Loucy (cell line): ENCODE results near the gene STX16.
A peak's percentile ranks its signal among the peaks of the same experiment; 100 is the strongest.

Experiments
- H2AFZ ChIP-seq: fragments of 200-600 bp; sonication (generic); 2 replicates; pipeline ENCODE4 v1.6.0; 2016; ENCODE audit warnings: antibody characterized with exemption, mild to moderate bottlenecking, low read length, moderate library complexity
- H3F3A ChIP-seq: fragments of 200-600 bp; 2 replicates; pipeline ENCODE4 v1.6.0; 2016; ENCODE audit warnings: antibody characterized with exemption, low read depth, mild to moderate bottlenecking
- H3K27me3 ChIP-seq: fragments of 200-600 bp; sonication (generic); 2 replicates; pipeline ENCODE4 v1.6.1; 2014; ENCODE audit warnings: low read length, mild to moderate bottlenecking; ENCODE audit not compliant: insufficient read depth, poor library complexity, severe bottlenecking
- H3K36me3 ChIP-seq: fragments of 200-600 bp; sonication (generic); 2 replicates; pipeline ENCODE4 v1.6.1; 2016; ENCODE audit warnings: low read length; ENCODE audit not compliant: insufficient read depth
- H3K4me1 ChIP-seq: fragments of 200-600 bp; sonication (generic); 2 replicates; pipeline ENCODE4 v1.5.1; 2014; ENCODE audit warnings: low read length, mild to moderate bottlenecking; ENCODE audit not compliant: insufficient read depth, poor library complexity, severe bottlenecking
- H3K4me2 ChIP-seq: fragments of 200-600 bp; sonication (generic); 2 replicates; pipeline ENCODE4 v1.6.0; 2014; ENCODE audit warnings: antibody characterized with exemption, low read length, low read depth, mild to moderate bottlenecking; ENCODE audit not compliant: poor library complexity, severe bottlenecking
- H3K4me3 ChIP-seq: fragments of 200-600 bp; sonication (generic); 2 replicates; pipeline ENCODE4 v1.5.1; 2014; ENCODE audit warnings: low read length, mild to moderate bottlenecking, mixed read lengths; ENCODE audit not compliant: poor library complexity, severe bottlenecking
- H3K79me2 ChIP-seq: fragments of 200-600 bp; sonication (generic); 2 replicates; pipeline ENCODE4 v1.6.1; 2014; ENCODE audit warnings: low read length; ENCODE audit not compliant: insufficient read depth
- H3K9ac ChIP-seq: fragments of 200-600 bp; sonication (generic); 2 replicates; pipeline ENCODE4 v1.6.0; 2014; ENCODE audit warnings: mild to moderate bottlenecking, low read depth, low read length, moderate library complexity; ENCODE audit not compliant: poor library complexity, severe bottlenecking
- H3K9me2 ChIP-seq: fragments of 200-600 bp; sonication (generic); replicated peaks from 2 replicates; pipeline ENCODE4 v1.6.1; 2016; ENCODE audit warnings: low read depth, low read length, mixed read lengths
- H3K9me3 ChIP-seq: fragments of 200-600 bp; sonication (generic); 2 replicates; pipeline ENCODE4 v1.6.1; 2014; ENCODE audit warnings: mild to moderate bottlenecking, antibody characterized with exemption, low read length, low read depth; ENCODE audit not compliant: insufficient read depth
- H4K20me1 ChIP-seq: fragments of 200-600 bp; sonication (generic); 2 replicates; pipeline ENCODE4 v1.6.0; 2014; ENCODE audit warnings: antibody characterized with exemption, low read length, mild to moderate bottlenecking; ENCODE audit not compliant: insufficient read depth, poor library complexity, severe bottlenecking
- EZH2phosphoT487 ChIP-seq: fragments of 200-600 bp; IDR thresholded peaks from 2 replicates; pipeline ENCODE4 v1.6.1; 2018; ENCODE audit warnings: antibody characterized with exemption, mild to moderate bottlenecking, moderate library complexity, borderline replicate concordance
- TF ChIP-seq, protein P1 (sequence below): fragments of 200-600 bp; sonication (generic); conservative IDR thresholded peaks from 2 replicates; pipeline ENCODE4 v1.5.1; 2014; ENCODE audit warnings: mild to moderate bottlenecking, antibody characterized with exemption, low read length

Gene STX16

GRCh38 chr20:58646257-58646656 lies 4.8 kb upstream of the STX16 start:
- H3K4me1 ChIP-seq: peaks cover 4% of the 10 kb centered on the region
- H3K9ac ChIP-seq: no peak overlapping the region
- no peak for TF ChIP-seq EZH2phosphoT487
- TF ChIP-seq, protein P1, sequence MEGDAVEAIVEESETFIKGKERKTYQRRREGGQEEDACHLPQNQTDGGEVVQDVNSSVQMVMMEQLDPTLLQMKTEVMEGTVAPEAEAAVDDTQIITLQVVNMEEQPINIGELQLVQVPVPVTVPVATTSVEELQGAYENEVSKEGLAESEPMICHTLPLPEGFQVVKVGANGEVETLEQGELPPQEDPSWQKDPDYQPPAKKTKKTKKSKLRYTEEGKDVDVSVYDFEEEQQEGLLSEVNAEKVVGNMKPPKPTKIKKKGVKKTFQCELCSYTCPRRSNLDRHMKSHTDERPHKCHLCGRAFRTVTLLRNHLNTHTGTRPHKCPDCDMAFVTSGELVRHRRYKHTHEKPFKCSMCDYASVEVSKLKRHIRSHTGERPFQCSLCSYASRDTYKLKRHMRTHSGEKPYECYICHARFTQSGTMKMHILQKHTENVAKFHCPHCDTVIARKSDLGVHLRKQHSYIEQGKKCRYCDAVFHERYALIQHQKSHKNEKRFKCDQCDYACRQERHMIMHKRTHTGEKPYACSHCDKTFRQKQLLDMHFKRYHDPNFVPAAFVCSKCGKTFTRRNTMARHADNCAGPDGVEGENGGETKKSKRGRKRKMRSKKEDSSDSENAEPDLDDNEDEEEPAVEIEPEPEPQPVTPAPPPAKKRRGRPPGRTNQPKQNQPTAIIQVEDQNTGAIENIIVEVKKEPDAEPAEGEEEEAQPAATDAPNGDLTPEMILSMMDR: no peak
- H3K36me3 ChIP-seq: no peaks in the 10 kb centered on the region
- no peak overlapping the region for H3K4me2 ChIP-seq
- no peaks in the 10 kb centered on the region for H3K27me3 ChIP-seq
- no peak overlapping the region for H3K4me3 ChIP-seq
- H3F3A ChIP-seq: no peaks in the 10 kb centered on the region
- H3K9me2 ChIP-seq: no peaks in the 10 kb centered on the region
- no peak overlapping the region for H2AFZ ChIP-seq
- no peaks in the 10 kb centered on the region for H4K20me1 ChIP-seq
- H3K9me3 ChIP-seq: no peaks in the 10 kb centered on the region
- H3K79me2 ChIP-seq: peaks cover 2% of the 10 kb centered on the region

DNA sequence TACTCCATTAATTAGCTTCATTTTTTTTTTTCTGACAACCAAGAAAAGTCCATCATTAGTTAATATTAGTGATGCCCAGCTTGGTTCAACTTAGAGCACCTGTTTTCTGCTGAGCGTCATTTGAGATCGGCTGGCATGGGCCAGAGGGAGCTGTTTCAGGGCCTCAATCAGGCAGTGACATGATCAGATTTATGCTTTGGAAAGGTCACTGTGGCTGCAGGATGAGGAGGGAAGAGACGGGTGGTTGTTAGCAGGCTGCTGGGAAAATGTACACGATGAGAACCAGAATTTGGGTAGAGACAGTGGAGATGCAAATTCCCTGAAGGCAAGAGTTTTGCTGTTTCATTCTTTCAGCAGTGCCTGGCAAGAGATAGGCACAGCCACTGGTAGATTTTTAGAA lies 4.4 kb upstream of the STX16 start:
- Histone ChIP-seq H3K79me2 (peaks cover 6% of the 10 kb centered on the region), H4K20me1 (peaks cover 4% of the 10 kb centered on the region), H3K4me2 (no peak overlapping the region), H3K9me3 (no peaks in the 10 kb centered on the region), H3K4me3 (no peak overlapping the region), H3K27me3 (no peaks in the 10 kb centered on the region), H3F3A (no peaks in the 10 kb centered on the region), H2AFZ (no peak overlapping the region), H3K4me1 (peaks cover 4% of the 10 kb centered on the region), H3K36me3 (no peaks in the 10 kb centered on the region), H3K9me2 (no peaks in the 10 kb centered on the region), H3K9ac (no peak overlapping the region)
- TF ChIP-seq, protein P1: no peak
- TF ChIP-seq EZH2phosphoT487: no peak

DNA sequence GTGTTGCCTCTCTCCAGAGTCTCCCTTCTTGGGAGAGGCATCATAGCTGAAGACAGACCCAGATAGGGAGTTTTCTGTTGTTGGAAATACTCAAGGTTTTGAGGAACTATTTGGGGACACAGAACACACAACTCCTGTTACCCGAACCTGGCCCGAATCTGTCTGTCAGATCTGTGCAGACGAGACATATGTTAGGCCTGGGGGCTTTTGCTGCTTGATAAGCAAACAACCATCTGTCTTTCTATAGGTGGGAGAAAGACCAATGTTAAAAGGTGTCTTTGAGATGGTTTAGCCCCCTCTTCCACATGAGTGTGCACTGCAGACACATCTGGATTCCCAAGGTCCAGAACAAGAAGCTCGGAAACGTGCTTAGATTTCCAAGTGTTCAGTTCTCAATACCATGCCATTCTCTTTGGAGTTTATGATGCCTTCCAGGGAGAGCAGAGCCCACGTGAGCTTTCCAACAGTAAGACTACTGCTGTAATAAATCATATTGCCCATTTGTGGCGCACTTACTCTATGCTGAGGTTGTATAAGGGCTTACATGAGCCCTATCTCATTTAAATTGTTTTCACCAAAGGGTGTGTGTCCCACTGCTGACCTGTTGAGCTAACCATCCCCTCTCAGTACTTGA lies 3.8 kb upstream of the STX16 start:
- H3K36me3 ChIP-seq: no peaks in the 10 kb centered on the region
- H3K4me2 ChIP-seq: no peak overlapping the region
- no peak overlapping the region for H3K4me3 ChIP-seq
- H3K27me3 ChIP-seq: no peaks in the 10 kb centered on the region
- TF ChIP-seq, protein P1: peak; percentile 44
- no peak for TF ChIP-seq EZH2phosphoT487
- peaks cover 12% of the 10 kb centered on the region for H3K79me2 ChIP-seq
- H2AFZ ChIP-seq: no peak overlapping the region
- H3F3A ChIP-seq: no peaks in the 10 kb centered on the region
- peaks cover 4% of the 10 kb centered on the region for H3K4me1 ChIP-seq
- no peaks in the 10 kb centered on the region for H3K9me3 ChIP-seq
- H3K9me2 ChIP-seq: no peaks in the 10 kb centered on the region
- H3K9ac ChIP-seq: no peak overlapping the region
- peaks cover 9% of the 10 kb centered on the region for H4K20me1 ChIP-seq
